ENCODE measurements around the gene MACROD2. TPM values are rescaled to one million over a fixed set of nuclear protein-coding genes. Genes with fewer than 3 reads are reported as not detected.
"Not testable (repeated sequence)": the region's sequence is repeated elsewhere in the genome, so short reads cannot be mapped to it uniquely, and the experiment has no call there.

MACROD2 gene
- total RNA-seq, 2 experiments from 2014 or later = not detected

- H3K36me3 Mint-ChIP-seq; DNase-seq; H3K4me3 Mint-ChIP-seq; CTCF ChIA-PET; H3K27ac Mint-ChIP-seq; intact Hi-C loops (cut with micrococcal nuclease); H3K27me3 Mint-ChIP-seq; POLR2A ChIA-PET; H3K4me1 Mint-ChIP-seq (ENCODE audit: low read depth): not testable (repeated sequence)
- H3K9me3 Mint-ChIP-seq = peaks cover 13% of the 10 kb centered on the region
These were observed 1382.3 kb downstream of the MACROD2 start for GRCh38 chr20:15377603-15378002.

GRCh38 chr20:15378151-15378550, 1382.8 kb downstream of the MACROD2 start:
- CTCF ChIA-PET = no interaction called here
- Mint-ChIP-seq H3K9me3 (peaks cover 13% of the 10 kb centered on the region), H3K4me1 (ENCODE audit: low read depth) (no peaks in the 10 kb centered on the region), H3K4me3 (no peak overlapping the region), H3K36me3 (no peaks in the 10 kb centered on the region), H3K27ac (no peak overlapping the region), H3K27me3 (no peaks in the 10 kb centered on the region)
- no peak for DNase-seq
- intact Hi-C loops (cut with micrococcal nuclease) = no loop called here
- POLR2A ChIA-PET = no interaction called here

GRCh38 chr20:15379681-15380296, 1384.5 kb downstream of the MACROD2 start:
- POLR2A ChIA-PET = no interaction called here
- H3K36me3 Mint-ChIP-seq = no peaks in the 10 kb centered on the region

DNA sequence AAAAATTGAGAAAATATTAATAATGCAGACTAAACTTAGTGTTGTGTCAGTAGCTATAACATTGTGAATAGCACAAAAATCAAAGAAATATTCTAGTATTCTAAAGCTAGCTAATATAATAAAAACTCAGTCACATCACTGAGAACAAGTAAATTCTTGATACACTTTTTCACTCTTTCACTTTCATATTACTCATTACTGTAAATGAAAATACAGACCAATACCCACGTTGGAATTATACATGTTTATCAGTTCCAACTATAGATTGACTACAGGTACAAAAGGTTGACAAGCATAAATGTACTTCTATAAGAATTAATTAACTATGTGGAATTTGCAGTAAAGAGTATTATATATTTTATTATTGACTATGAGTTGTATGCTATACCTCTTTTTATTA, 1385.5 kb downstream of the MACROD2 start:
- no peak overlapping the region for H3K27ac Mint-ChIP-seq
- no peak overlapping the region for H3K4me3 Mint-ChIP-seq
- ChIA-PET POLR2A (no interaction called here), CTCF (no interaction called here)
- DNase-seq = no peak
- no peaks in the 10 kb centered on the region for H3K27me3 Mint-ChIP-seq
- no peaks in the 10 kb centered on the region for H3K36me3 Mint-ChIP-seq
- H3K9me3 Mint-ChIP-seq = peaks cover 12% of the 10 kb centered on the region
- H3K4me1 Mint-ChIP-seq (ENCODE audit: low read depth) = no peaks in the 10 kb centered on the region
- intact Hi-C loops (cut with micrococcal nuclease) = no loop called here

More at GRCh38 chr20:15379681-15380296, 1384.5 kb downstream of the MACROD2 start:
- Mint-ChIP-seq H3K27me3 (no peaks in the 10 kb centered on the region), H3K9me3 (peaks cover 12% of the 10 kb centered on the region), H3K27ac (no peak overlapping the region), H3K4me3 (no peak overlapping the region), H3K4me1 (ENCODE audit: low read depth) (no peaks in the 10 kb centered on the region)
- CTCF ChIA-PET = no interaction called here
- no peak for DNase-seq
- intact Hi-C loops (cut with micrococcal nuclease) = no loop called here

DNA sequence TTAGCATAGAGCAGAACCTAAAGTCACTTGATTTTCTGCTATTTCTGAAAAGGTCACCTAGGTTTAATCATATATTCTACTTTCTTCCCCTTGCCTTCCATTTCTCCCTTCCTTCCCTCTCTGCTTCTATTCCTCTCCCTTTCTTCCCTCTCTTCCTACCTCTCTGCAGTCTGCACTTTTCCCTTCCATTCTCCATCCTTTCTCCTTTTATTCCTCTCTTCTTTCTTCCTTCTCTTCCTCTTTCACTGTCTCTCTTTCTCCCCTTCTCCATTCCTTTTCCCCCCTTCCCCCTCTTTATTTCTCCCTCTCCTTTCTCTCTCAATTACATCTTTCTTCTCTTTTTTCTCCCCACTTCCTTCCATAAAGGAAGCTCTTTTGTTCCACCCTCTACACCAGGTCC, 1391.9 kb downstream of the MACROD2 start:
- no peak overlapping the region for H3K4me3 Mint-ChIP-seq
- CTCF ChIA-PET = no interaction called here

DNA sequence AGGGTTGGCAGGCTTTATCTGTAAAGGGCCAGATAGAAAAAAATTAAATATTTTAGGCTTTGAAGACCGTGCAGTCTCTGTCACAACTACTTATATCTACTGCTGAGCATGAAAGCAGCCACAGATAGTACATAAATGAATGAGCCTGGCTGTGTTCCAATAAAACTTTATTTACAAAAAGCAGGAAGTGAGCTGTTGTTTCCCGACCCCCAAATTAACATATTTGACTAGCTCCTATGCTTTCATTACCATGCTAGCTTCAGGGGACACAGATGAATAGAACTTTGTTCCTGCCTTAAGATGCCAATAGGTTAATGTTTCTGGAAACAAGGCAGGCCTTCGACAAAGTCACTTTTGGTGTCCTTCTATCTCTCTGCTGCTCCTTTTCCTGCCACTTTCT, 1400.1 kb downstream of the MACROD2 start:
- Mint-ChIP-seq H3K36me3 (no peaks in the 10 kb centered on the region), H3K9me3 (peaks cover 18% of the 10 kb centered on the region), H3K4me1 (ENCODE audit: low read depth) (no peaks in the 10 kb centered on the region), H3K27me3 (no peaks in the 10 kb centered on the region), H3K4me3 (no peak overlapping the region), H3K27ac (no peak overlapping the region)
- ChIA-PET CTCF (no interaction called here), POLR2A (no interaction called here)
- intact Hi-C loops (cut with micrococcal nuclease) = no loop called here
- DNase-seq = no peak

More for the DNA sequence above, 1391.9 kb downstream of the MACROD2 start:
- no peak overlapping the region for H3K27ac Mint-ChIP-seq
- no peak for DNase-seq
- no peaks in the 10 kb centered on the region for H3K4me1 Mint-ChIP-seq (ENCODE audit: low read depth)
- intact Hi-C loops (cut with micrococcal nuclease) = no loop called here
- POLR2A ChIA-PET = no interaction called here
- H3K36me3 Mint-ChIP-seq = no peaks in the 10 kb centered on the region
- H3K9me3 Mint-ChIP-seq = peaks cover 17% of the 10 kb centered on the region
- no peaks in the 10 kb centered on the region for H3K27me3 Mint-ChIP-seq

DNA sequence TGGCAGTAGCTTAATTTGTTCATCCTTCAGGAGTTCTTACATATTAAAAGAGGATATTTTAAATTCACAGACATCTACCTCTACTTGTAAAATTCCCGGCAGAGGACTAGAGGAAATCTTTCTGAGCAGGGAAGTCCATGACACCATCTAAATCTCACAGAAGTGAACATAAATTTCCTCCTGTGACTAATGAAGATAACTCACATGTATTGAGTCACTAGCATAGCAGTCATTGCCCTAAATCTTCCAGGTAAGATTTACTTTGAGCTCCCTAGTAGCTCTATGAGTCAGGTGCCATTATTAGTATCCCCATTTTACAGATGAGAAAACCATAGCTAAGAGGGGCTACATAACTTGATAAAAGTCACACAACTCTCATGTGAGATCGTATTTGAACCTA, 1400.7 kb downstream of the MACROD2 start:
- Mint-ChIP-seq H3K9me3 (peaks cover 21% of the 10 kb centered on the region), H3K27me3 (no peaks in the 10 kb centered on the region), H3K4me1 (ENCODE audit: low read depth) (no peaks in the 10 kb centered on the region), H3K36me3 (no peaks in the 10 kb centered on the region), H3K27ac (no peak overlapping the region), H3K4me3 (no peak overlapping the region)
- intact Hi-C loops (cut with micrococcal nuclease) = no loop called here
- POLR2A ChIA-PET = no interaction called here
- CTCF ChIA-PET = no interaction called here
- no peak for DNase-seq

GRCh38 chr20:15396900-15397299, 1401.6 kb downstream of the MACROD2 start:
- H3K9me3 Mint-ChIP-seq = peaks cover 21% of the 10 kb centered on the region
- no peak overlapping the region for H3K27ac Mint-ChIP-seq
- CTCF ChIA-PET = no interaction called here
- POLR2A ChIA-PET = no interaction called here
- intact Hi-C loops (cut with micrococcal nuclease) = no loop called here
- no peaks in the 10 kb centered on the region for H3K27me3 Mint-ChIP-seq
- no peak overlapping the region for H3K4me3 Mint-ChIP-seq
- no peaks in the 10 kb centered on the region for H3K36me3 Mint-ChIP-seq
- DNase-seq = no peak
- H3K4me1 Mint-ChIP-seq (ENCODE audit: low read depth) = no peaks in the 10 kb centered on the region

DNA sequence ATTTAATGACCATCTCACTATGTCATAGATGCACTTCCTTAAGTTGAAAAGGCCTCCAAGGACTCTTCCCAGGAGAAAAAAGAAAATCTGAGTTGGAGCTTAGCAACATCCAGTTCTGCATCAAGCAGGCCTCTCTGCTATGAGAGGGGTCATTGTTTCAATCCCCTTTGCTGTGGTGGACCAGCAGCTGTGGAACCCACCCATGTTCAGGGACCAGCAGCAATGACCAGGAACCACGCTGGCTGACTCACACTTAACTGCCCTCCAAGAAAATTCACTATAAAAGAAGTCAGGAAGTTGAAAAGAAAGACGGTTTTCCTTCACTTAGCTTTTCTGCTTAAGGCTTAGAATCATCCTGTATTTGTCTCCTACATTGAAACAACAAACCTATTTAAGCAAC, 1404.5 kb downstream of the MACROD2 start:
- no peak for DNase-seq
- Mint-ChIP-seq H3K27ac (no peak overlapping the region), H3K9me3 (peaks cover 28% of the 10 kb centered on the region), H3K36me3 (no peaks in the 10 kb centered on the region), H3K4me1 (ENCODE audit: low read depth) (no peaks in the 10 kb centered on the region), H3K27me3 (no peaks in the 10 kb centered on the region), H3K4me3 (no peak overlapping the region)
- ChIA-PET POLR2A (no interaction called here), CTCF (no interaction called here)
- intact Hi-C loops (cut with micrococcal nuclease) = no loop called here

GRCh38 chr20:15406072-15406471, 1410.8 kb downstream of the MACROD2 start:
- Mint-ChIP-seq H3K36me3 (no peaks in the 10 kb centered on the region), H3K4me3 (no peak overlapping the region), H3K27ac (no peak overlapping the region), H3K9me3 (peaks cover 17% of the 10 kb centered on the region), H3K4me1 (ENCODE audit: low read depth) (no peaks in the 10 kb centered on the region), H3K27me3 (no peaks in the 10 kb centered on the region)
- ChIA-PET CTCF (no interaction called here), POLR2A (no interaction called here)
- intact Hi-C loops (cut with micrococcal nuclease) = no loop called here
- no peak for DNase-seq

DNA sequence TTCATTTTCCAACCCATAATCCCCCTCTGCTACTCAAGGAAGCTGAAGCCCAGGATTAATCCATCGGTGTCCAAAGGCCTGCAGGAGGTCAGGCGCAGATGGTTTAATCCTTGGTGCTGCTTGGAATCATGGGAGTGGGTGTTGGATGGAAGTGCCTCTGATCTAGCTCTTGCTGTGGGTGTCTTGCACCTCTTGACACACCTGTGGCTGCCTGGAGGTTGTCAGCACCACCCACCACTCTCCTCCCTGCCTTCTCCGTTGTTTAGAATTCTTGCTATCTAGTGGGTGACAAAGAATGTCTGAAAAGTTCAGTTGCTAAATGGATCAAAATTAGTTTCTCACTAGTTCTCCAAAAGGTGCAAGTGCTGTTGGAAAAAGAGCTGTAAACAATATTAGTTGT, 1416.5 kb downstream of the MACROD2 start:
- no peak for DNase-seq
- intact Hi-C loops (cut with micrococcal nuclease) = no loop called here
- ChIA-PET CTCF (no interaction called here), POLR2A (no interaction called here)
- no peaks in the 10 kb centered on the region for H3K36me3 Mint-ChIP-seq
- no peak overlapping the region for H3K4me3 Mint-ChIP-seq
- no peaks in the 10 kb centered on the region for H3K27me3 Mint-ChIP-seq
- no peak overlapping the region for H3K27ac Mint-ChIP-seq
- peaks cover 18% of the 10 kb centered on the region for H3K9me3 Mint-ChIP-seq
- H3K4me1 Mint-ChIP-seq (ENCODE audit: low read depth) = no peaks in the 10 kb centered on the region

DNA sequence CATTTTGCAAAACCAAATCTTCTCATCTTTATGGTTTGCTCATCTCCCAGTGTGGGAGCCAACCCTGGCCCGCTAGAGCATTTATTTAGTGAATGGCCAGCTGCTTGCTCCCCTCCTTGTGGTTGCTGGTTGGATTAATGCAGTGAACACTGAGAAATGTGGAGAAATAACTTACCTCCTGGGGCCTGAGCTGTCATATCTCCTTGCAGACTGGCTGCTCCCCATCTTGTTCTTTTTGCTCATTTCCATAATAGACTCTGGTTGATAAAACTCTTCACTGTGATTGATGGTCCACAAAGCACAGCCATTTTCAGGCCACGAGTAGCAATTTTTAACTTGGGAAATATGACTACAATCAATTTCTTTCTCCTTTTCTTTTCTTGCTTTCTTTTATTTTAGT, 1420.6 kb downstream of the MACROD2 start:
- ChIA-PET CTCF (no interaction called here), POLR2A (no interaction called here)
- Mint-ChIP-seq H3K36me3 (no peaks in the 10 kb centered on the region), H3K4me1 (ENCODE audit: low read depth) (no peaks in the 10 kb centered on the region), H3K27ac (no peak overlapping the region), H3K4me3 (no peak overlapping the region), H3K9me3 (peaks cover 16% of the 10 kb centered on the region), H3K27me3 (no peaks in the 10 kb centered on the region)
- intact Hi-C loops (cut with micrococcal nuclease) = no loop called here
- no peak for DNase-seq

GRCh38 chr20:15419856-15420255, 1424.5 kb downstream of the MACROD2 start:
- CTCF ChIA-PET = no interaction called here

GRCh38 chr20:15422966-15423365, 1427.7 kb downstream of the MACROD2 start:
- H3K27ac Mint-ChIP-seq = no peak overlapping the region
- DNase-seq = no peak
- POLR2A ChIA-PET = no interaction called here
- CTCF ChIA-PET = no interaction called here
- intact Hi-C loops (cut with micrococcal nuclease) = no loop called here
- no peaks in the 10 kb centered on the region for H3K36me3 Mint-ChIP-seq
- peaks cover 26% of the 10 kb centered on the region for H3K9me3 Mint-ChIP-seq
- no peak overlapping the region for H3K4me3 Mint-ChIP-seq
- H3K27me3 Mint-ChIP-seq = no peaks in the 10 kb centered on the region
- no peaks in the 10 kb centered on the region for H3K4me1 Mint-ChIP-seq (ENCODE audit: low read depth)

More at GRCh38 chr20:15419856-15420255, 1424.5 kb downstream of the MACROD2 start:
- no peaks in the 10 kb centered on the region for H3K36me3 Mint-ChIP-seq
- intact Hi-C loops (cut with micrococcal nuclease) = no loop called here
- H3K4me1 Mint-ChIP-seq (ENCODE audit: low read depth) = no peaks in the 10 kb centered on the region
- no peak overlapping the region for H3K4me3 Mint-ChIP-seq
- no peaks in the 10 kb centered on the region for H3K27me3 Mint-ChIP-seq
- POLR2A ChIA-PET = no interaction called here
- no peak for DNase-seq
- no peak overlapping the region for H3K27ac Mint-ChIP-seq
- H3K9me3 Mint-ChIP-seq = peaks cover 24% of the 10 kb centered on the region
